NCI-H1417 (cell line): Measurements from ENCODE around the gene IBA57.
A peak's percentile ranks its signal among the peaks of the same experiment; 100 is the strongest.
"Not testable (repeated sequence)": the region's sequence is repeated elsewhere in the genome, so short reads cannot be mapped to it uniquely, and the experiment has no call there.

Source experiments
- DNase-seq, 3 experiments: peaks; one replicate each; lab custom pipeline; 2025; lab: John Stamatoyannopoulos, UW

Gene IBA57

DNA sequence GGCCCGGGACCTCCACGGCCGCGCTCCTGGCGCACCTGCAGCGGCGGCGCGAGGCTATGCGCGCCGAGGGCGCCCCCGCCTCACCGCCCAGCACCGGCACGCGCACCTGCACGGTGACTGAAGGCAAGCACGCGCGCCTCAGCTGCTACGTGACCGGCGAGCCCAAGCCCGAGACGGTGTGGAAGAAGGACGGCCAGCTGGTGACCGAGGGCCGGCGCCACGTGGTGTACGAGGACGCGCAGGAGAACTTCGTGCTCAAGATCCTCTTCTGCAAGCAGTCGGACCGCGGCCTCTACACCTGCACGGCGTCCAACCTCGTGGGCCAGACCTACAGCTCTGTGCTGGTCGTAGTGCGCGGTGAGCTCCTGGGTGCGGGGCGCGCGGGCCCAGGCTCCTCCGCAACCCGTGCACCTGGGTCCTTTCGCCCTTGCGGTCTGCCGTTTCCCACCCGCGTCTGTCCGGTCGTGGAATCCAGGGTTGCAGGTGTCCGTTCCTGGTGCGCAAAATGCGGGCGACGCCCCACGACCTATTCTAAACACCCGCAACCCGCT, 46.9 kb downstream of the IBA57 start:
- DNase-seq, result no peak

GRCh38 chr1:228212966-228213844, 47.6 kb downstream of the IBA57 start:
- peak; percentile 23 to 81 (median 63) for DNase-seq

DNA sequence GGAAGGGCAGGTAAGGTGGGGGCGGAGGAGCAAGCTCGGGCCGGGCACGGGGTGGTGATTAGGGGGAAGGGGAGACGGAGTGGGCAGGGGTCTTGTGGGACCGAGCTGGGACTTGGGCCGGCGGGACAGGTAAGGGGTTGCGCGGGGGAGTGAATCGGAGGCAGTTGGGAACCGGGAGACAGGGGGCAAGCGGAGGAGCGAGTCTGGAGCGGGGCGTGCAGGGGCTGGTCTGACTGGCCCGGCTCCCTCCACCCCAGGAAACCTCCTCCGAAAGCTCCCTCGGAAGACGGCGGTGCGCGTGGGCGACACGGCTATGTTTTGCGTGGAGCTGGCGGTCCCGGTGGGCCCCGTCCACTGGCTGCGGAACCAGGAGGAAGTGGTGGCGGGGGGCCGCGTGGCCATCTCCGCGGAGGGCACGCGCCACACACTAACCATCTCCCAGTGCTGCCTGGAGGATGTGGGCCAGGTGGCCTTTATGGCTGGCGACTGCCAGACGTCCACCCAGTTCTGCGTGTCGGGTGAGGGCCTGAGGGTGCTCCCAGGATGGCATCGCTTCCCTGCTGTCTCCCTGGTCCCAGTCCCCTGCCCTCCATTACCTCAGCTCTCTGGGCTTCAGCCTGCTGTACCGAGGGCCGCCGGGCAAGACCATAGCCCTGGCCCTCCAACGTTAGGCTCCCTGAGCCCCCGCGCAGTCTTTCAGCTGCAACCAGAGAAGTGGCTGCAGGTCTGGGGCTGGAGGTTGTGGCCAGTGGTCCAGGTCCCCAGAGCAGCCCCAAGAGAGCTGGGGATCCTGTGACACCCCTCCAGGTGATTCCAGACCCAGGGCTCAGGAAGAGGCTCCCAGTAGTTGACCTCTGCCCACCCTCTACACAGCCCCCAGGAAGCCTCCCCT, 48.6 kb downstream of the IBA57 start:
- no peak for DNase-seq

GRCh38 chr1:228214921-228215662, 49.5 kb downstream of the IBA57 start:
- no peak for DNase-seq

GRCh38 chr1:228215663-228216116, 50.1 kb downstream of the IBA57 start:
- DNase-seq, result no peak

DNA sequence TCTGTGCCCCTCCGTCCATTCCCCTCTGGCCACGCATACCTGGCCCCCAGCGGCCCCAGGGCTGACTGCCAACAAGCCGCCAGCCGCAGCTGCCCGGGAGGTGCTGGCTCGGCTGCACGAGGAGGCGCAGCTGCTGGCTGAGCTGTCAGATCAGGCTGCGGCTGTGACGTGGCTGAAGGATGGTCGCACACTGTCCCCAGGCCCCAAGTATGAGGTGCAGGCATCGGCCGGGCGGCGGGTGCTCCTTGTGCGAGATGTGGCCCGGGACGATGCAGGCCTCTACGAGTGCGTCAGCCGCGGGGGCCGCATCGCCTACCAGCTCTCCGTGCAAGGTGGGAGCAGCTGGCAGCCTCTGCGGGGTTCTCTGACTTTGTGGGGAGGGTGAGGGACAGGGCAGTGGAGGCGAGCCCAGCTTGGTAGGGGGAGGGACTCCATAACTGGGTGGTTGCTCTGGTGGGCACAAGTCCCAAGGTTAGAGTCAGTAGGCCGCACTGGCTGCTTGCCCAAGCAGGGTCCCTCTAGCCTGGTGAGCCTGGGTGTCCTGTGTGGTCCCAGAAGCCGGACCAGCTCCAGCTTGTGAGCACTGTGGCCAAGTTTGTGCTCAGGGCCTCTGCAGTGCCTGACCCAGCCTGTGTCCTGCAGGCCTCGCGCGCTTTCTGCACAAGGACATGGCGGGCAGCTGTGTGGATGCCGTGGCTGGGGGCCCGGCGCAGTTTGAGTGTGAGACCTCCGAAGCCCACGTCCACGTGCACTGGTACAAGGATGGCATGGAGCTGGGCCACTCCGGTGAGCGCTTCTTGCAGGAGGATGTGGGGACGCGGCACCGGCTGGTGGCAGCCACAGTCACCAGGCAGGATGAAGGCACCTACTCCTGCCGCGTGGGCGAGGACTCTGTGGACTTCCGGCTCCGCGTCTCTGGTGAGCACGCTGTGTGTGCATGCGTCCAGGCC, 51.0 kb downstream of the IBA57 start:
- DNase-seq, result no peak

GRCh38 chr1:228217551-228218344, 52.1 kb downstream of the IBA57 start:
- no peak for DNase-seq

DNA sequence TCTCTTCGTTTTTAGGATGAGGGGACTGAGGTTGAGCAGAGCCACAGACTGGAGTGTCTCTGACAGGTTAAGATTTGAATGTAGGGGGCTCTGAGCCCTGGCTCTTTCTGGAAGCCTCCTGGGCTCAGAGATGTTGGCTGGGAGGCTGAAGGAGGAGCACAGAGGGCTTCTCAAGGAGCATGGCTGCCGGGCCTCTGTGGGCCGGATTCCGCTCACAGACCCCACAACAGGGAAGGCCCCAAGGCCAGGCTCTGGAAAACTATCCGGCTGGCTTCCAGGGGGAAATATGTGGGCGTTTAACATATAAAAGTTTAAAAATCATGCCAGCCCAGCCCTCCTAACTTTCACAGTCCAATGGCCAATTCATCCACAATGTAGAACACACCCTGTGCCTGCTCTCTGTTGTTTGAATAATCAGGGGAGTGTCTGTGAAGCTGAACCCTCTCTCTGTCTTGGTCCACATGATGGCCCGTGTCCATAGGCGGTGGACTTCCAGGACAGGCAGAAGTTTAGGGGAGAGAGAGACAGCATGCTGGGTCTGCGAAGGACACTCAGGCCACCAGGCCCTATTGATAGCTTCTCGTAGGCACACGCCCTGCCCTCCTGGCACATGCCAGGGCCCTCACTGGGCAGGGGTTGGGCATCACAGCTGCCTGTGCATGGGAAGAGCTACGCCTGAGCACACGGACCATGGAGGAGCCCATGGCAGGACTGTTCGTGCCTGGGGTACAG, 53.1 kb downstream of the IBA57 start:
- DNase-seq, result no peak

DNA sequence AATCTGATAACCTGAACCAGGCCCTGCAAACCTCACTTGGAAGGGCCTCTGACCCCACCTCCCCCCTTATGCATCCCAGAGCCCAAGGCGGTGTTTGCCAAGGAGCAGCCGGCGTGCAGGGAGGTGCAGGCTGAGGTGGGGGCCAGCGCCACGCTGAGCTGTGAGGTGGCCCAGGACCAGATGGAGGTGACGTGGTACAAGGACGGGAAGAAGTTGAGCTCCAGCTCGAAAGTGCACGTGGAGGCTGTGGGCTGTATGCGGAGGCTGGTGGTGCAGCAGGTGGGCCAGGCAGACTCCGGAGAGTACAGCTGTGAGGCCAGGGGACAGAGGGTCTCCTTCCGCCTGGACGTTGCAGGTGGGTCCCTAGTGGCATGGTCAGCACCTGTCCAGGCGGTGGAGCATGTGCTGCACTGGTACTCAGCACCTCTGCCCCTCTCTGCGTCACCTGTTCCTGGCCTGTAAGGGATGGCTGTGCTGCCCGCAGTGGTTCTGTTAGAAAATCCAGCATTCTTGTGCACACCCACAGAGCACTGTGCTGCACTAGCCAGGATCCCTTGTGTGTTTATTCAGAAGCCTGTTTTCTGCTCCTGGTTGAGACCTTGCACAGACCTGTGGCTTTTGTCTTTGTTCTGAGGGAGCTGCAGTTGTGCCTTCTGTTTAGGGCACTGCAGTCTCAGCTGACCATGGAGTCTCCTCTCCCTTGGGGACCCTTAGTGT, 53.8 kb downstream of the IBA57 start:
- DNase-seq, result no peak

DNA sequence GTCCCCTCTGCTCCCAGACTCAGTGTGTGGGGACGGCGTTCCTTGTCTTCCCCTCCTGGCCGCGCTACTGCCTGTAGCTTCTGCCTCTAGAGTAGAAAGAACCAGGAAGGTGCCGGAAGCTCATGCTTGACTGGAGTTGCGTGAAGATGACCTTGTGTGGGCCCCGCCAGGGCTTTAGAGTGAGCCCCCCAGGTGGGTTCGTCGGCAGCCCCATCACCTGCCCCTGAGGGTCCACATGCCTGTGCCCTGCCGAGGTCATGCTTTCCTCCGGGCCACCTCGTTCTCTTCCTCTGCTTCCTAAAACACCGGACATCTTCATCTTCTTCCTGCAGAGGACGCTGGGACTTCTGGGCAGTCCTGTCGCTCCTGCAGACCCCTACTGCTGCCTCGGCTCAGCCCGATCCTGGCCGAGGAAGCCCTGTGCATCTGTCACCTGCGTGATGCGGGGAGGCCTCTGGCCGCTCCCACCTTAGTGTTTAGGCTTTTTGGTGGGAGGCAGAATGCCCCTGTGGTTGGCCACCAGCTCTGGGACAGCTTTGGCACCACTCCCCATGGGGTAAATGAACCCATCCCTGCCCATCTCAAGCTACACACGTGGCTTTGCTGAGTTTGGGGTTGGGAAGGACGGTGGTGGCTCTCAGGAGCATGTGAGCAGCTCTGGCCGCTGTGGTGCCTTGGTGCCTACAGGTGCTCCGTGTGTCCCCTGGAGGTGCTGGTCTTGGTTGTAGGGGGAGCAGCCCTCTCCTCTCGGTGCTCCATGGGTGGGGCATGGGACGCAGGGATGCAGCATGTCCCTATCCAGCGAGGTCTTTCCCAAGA, 54.6 kb downstream of the IBA57 start:
- DNase-seq, result no peak

GRCh38 chr1:228221097-228221496, 55.5 kb downstream of the IBA57 start:
- not testable (repeated sequence) for DNase-seq

DNA sequence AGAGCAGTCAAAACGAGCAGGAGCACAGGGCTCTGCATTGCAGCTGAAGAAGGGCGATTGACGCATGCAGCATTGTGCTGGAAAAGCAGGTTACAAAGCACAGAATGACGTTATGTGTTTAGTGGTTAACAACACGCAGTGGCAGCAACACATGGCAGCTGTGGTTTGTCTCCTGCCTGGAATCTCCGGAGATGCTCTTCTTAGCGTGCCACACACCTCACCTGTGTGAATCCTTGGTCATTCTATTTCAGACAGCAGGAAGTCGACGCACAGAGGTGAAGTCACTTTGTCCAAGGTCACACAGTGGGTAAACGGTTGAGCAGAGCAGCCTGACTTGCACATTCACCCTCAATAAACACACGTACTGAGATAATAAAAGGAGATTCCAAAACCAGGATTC, 56.9 kb downstream of the IBA57 start:
- no peak for DNase-seq

GRCh38 chr1:228224198-228225164, 58.9 kb downstream of the IBA57 start:
- DNase-seq, result no peak

DNA sequence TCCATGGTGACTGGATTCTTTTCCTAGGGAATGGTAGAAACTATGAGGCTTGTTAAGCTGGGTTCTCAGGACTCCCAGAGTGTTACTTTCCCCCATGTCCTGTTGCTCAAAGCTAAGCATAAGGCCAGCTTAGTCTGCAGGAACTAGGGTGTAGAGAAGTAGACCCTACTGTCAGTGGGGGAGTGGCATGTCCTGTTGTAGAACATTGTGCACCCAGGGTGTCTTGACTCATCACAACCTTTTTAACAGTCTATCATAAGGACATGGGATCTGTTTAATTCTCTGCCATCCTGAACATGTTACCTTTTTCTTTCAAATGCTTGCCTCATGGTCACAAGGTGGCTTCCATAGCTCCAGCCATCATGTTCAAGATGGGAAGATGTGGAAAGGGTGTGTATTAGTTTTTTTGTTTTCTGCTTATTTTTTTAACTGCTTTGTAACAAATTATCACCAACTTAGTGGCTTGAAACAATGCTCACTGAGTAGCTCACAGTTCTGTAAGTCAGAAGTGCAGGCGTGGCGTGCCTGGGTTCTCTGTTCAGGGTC, 59.6 kb downstream of the IBA57 start:
- no peak for DNase-seq

DNA sequence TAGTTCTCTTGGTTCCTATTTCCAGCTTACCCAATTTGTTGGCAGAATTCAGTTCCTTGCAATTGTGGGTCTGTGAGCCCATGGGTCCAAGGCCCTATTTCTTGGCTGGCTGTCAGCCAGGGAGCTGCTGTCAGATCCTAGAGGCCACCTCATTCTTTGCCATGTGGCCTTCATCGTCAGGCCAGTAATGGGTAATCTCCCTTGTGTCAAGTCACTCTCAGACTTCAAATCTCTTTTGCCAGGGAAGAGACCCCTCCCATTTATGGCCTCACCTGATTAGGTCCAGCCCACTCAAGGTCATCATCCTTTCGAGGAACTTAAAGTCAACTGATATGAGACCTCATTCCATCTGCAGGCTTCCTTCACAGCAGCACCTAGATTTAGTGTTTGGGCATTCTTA, 60.1 kb downstream of the IBA57 start:
- DNase-seq, result no peak
